ENCODE results near the gene AKR7A3. TPM values are rescaled to one million over a fixed set of nuclear protein-coding genes. Genes with fewer than 3 reads are reported as not detected.

AKR7A3 gene
- polyA plus RNA-seq, 1 of the 3 experiments (the other 2 are of a cell fraction): 0.38 TPM

- H4K20me1 ChIP-seq (ENCODE audit: insufficient read depth): no peaks in the 10 kb centered on the region
- H3K27ac ChIP-seq (ENCODE audit: low read depth in 2 of 2, low read length in 1 of 2): no peak overlapping the region
- peaks cover 6 to 16% of the 10 kb centered on the region in 2 experiments for H3K36me3 ChIP-seq (replicated peaks in 1 of 2; ENCODE audit: control insufficient read depth in 1 of 2, insufficient read depth in 2 of 2, low read length in 1 of 2)
- H3K9ac ChIP-seq: no peak overlapping the region
- peaks cover 35% of the 10 kb centered on the region for H3K79me2 ChIP-seq (ENCODE audit: insufficient read depth)
- H3K4me2 ChIP-seq: no peak overlapping the region
- WGBS (ENCODE audit: low lambda C conversion rate): 85% methylated on average over 3 of the region's 3 CpGs
- ChIA-PET CTCF (no interaction called here), POLR2A (no interaction called here)
- no peaks in the 10 kb centered on the region for H3K9me2 ChIP-seq
- TF ChIP-seq NRF1 (IDR thresholded peaks at IDR 0.05; ENCODE audit: low read depth, low read length) (no peak), YY1 (IDR thresholded peaks at IDR 0.05; ENCODE audit: low read depth) (no peak), RFX5 (IDR thresholded peaks at IDR 0.05; ENCODE audit: low read length) (no peak), RXRA (IDR thresholded peaks at IDR 0.05; ENCODE audit: borderline replicate concordance, low read depth) (no peak), RAD21 (IDR thresholded peaks at IDR 0.05; ENCODE audit: low read length) (no peak), SMC3 (IDR thresholded peaks at IDR 0.05; ENCODE audit: low read depth, low read length) (no peak), MXI1 (IDR thresholded peaks at IDR 0.05; ENCODE audit: low read depth, low read length) (no peak), CHD2 (IDR thresholded peaks at IDR 0.05; ENCODE audit: low read length, partially characterized antibody) (no peak), FOXM1 (IDR thresholded peaks at IDR 0.05; ENCODE audit: low read depth) (no peak), USF1 (IDR thresholded peaks at IDR 0.05; ENCODE audit: borderline replicate concordance, low read depth) (no peak), TAF1 (IDR thresholded peaks at IDR 0.05; ENCODE audit: borderline replicate concordance, low read depth, low read length) (no peak), TCF12 (IDR thresholded peaks at IDR 0.05) (no peak), MEF2A (IDR thresholded peaks at IDR 0.05; ENCODE audit: borderline replicate concordance, low read depth) (no peak), GATA2 (CRISPR knock-in tag; IDR thresholded peaks at IDR 0.05) (no peak)
- TF ChIP-seq, protein P1, sequence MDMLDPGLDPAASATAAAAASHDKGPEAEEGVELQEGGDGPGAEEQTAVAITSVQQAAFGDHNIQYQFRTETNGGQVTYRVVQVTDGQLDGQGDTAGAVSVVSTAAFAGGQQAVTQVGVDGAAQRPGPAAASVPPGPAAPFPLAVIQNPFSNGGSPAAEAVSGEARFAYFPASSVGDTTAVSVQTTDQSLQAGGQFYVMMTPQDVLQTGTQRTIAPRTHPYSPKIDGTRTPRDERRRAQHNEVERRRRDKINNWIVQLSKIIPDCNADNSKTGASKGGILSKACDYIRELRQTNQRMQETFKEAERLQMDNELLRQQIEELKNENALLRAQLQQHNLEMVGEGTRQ (IDR thresholded peaks at IDR 0.05; ENCODE audit: borderline replicate concordance, low read depth, low read length): no peak
- no peaks in the 10 kb centered on the region for H3K27me3 ChIP-seq (ENCODE audit: insufficient read depth)
- DNase-seq: no peak
- no peak overlapping the region for H3K4me3 ChIP-seq (ENCODE audit: low read depth in 2 of 2, low read length in 1 of 2)
- no peaks in the 10 kb centered on the region for H3K9me3 ChIP-seq
- H3K4me1 ChIP-seq (ENCODE audit: control insufficient read depth in 1 of 2, insufficient read depth in 2 of 2, low read depth in 1 of 2, low read length in 1 of 2): peaks cover 0 to 2% of the 10 kb centered on the region in 2 experiments; a peak in 1 of 4 replicates
- no peaks in the 10 kb centered on the region for H3F3A ChIP-seq (replicated peaks; ENCODE audit: insufficient read depth)
- no peak overlapping the region for H2AFZ ChIP-seq (ENCODE audit: low read depth)
Measured at GRCh38 chr1:19319196-19319595, 30.6 kb upstream of the AKR7A3 start.

DNA sequence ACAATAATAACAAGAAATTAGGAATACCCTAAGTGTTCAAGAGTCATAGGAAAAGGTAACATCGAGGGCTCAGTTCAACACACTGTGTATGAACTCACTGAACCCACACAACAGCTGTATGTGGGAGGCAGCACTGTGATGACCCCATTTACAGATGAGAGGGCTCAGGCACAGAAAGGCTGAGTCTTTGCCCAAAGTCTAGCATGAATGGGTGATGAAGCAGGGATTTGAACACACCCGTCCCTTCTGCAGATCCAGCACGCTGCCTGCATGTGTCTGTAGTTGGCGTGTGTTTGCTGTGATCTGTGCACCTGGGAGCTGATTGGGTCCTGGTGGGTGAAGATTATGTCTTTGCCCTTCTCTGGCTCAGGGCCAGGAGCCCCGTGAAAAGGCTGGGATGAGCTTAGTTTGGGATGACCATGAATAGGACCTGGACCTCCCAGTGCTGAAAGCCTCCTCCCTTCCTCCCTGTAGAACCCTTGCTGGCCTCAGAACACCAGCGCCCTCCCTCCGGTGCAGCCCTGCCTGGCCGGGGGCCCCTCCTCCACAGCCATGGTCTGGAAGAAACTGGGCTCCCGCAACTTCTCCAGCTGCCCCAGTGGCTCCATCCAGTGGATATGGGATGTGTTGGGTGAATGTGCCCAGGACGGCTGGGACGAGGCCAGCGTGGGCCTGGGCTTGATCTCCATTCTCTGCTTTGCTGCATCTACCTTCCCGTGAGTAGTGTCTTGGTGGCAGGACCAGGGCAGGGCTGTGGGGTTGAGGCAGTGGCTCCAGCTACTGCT lies 28.7 kb upstream of the AKR7A3 start:
- no peaks in the 10 kb centered on the region for H3K27me3 ChIP-seq (ENCODE audit: insufficient read depth)
- H3K4me3 ChIP-seq (ENCODE audit: low read depth in 2 of 2, low read length in 1 of 2): no peak overlapping the region
- ChIA-PET CTCF (interaction anchor here (1.0 to 2.0 kb wide), 3 partner anchors 23 to 345 kb away, joined by 3 to 5 read pairs (median 4); no protein-coding TSS in a partner anchor), POLR2A (no interaction called here)
- no peak overlapping the region for H2AFZ ChIP-seq (ENCODE audit: low read depth)
- H3K9me3 ChIP-seq: no peaks in the 10 kb centered on the region
- no peaks in the 10 kb centered on the region for H3K9me2 ChIP-seq
- H3K9ac ChIP-seq: no peak overlapping the region
- H3K4me1 ChIP-seq (ENCODE audit: control insufficient read depth in 1 of 2, insufficient read depth in 2 of 2, low read depth in 1 of 2, low read length in 1 of 2): peaks cover 0 to 16% of the 10 kb centered on the region in 2 experiments; a peak in 1 of 4 replicates
- no peaks in the 10 kb centered on the region for H3F3A ChIP-seq (replicated peaks; ENCODE audit: insufficient read depth)
- H3K4me2 ChIP-seq: no peak overlapping the region
- H3K79me2 ChIP-seq (ENCODE audit: insufficient read depth): peaks cover 48% of the 10 kb centered on the region
- no peaks in the 10 kb centered on the region for H4K20me1 ChIP-seq (ENCODE audit: insufficient read depth)
- WGBS (ENCODE audit: low lambda C conversion rate): 98% methylated on average over 10 of the region's 13 CpGs
- DNase-seq: no peak
- peaks cover 0 to 16% of the 10 kb centered on the region in 2 experiments for H3K36me3 ChIP-seq (replicated peaks in 1 of 2; ENCODE audit: control insufficient read depth in 1 of 2, insufficient read depth in 2 of 2, low read length in 1 of 2)
- no peak overlapping the region for H3K27ac ChIP-seq (ENCODE audit: low read depth in 2 of 2, low read length in 1 of 2)
- TF ChIP-seq REST (IDR thresholded peaks at IDR 0.05; ENCODE audit: low read depth, low read length) (no peak), GABPA (IDR thresholded peaks at IDR 0.05; ENCODE audit: low read depth) (no peak), NRF1 (IDR thresholded peaks at IDR 0.05; ENCODE audit: low read depth, low read length) (no peak), RAD21 (IDR thresholded peaks at IDR 0.05; ENCODE audit: low read length) (no peak), ELF1 (IDR thresholded peaks at IDR 0.05) (no peak), EP300 (IDR thresholded peaks at IDR 0.05; ENCODE audit: borderline replicate concordance in 1 of 2, low read depth in 1 of 2, low read length in 1 of 2) (no peak), MEF2A (IDR thresholded peaks at IDR 0.05; ENCODE audit: borderline replicate concordance, low read depth) (no peak), USF1 (IDR thresholded peaks at IDR 0.05; ENCODE audit: borderline replicate concordance, low read depth) (no peak), NFIC (IDR thresholded peaks at IDR 0.05; ENCODE audit: borderline replicate concordance) (no peak), PBX3 (IDR thresholded peaks at IDR 0.05) (no peak)
